Stimulated activated CD4-positive, alpha-beta T cell treated with anti-CD3 and anti-CD28 coated beads, Interleukin-4, amount 100 ng/mL, for 48 hours (primary cell): Measurements from ENCODE around the gene C2CD3.
"Not testable (repeated sequence)": the region's sequence is repeated elsewhere in the genome, so short reads cannot be mapped to it uniquely, and the experiment has no call there.

Source experiments
- DNase-seq, 2 donors: peaks; one replicate each; pipeline ENCODE4 v3.0.0-alpha.2; 2020; ENCODE audit warnings: low read depth in 2 of 2

Gene C2CD3

DNA sequence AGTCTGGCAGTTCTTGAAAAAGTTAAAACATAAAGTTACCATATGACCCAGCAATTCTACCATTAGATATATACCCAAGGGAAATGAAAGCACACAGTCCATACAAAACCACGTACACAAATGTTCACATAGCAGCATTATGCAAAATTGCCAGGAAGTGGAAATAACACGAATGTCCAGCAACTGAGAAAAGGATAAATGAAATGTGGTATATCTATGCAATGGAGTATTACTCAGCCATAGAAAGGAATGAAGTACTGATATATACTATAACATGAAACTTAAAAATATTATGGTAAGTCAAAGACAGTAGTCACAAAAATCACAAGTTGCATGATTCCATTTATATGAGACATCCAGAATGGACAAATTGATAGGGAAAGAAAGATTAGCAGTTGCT, 57.9 kb downstream of the C2CD3 start:
- no peak for DNase-seq

DNA sequence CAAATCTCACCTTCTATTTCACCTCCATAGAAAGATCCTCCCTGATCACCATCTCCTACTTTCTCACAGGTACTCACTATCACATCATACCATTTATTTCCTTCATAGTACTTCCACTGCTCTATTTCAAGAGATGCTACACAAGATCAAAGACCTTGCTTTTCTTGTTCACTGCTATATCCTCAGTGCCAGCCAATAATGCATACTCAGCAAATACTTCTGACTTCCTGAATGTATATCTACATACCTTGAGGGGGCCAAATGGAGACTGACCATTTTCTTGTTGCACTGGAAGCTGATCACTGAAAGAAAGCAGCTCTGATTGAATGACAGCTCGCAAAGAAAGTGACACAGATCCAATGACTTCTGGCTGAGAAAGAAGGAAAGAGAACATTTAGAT, 64.7 kb downstream of the C2CD3 start:
- no peak for DNase-seq

DNA sequence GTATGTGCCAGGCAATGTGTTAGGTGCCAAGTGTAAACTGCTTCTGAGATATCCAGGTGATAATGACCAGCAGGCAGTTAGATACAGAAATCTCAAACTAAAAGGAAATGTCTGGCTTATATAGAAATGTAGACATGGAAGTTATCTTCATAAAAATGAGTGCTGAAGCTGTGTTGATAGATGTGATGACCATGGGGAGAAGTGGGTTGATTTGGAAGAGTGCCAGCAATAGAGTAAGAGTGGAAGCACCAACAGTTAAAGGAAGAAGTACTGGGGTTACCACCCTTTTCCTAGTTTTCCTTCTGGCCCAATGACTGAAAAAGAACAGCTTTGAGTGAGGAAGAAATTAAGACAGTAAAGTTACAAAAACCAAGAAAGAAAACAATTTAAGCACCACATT, 68.5 kb downstream of the C2CD3 start:
- no peak for DNase-seq

- no peak for DNase-seq
Measured at GRCh38 chr11:74100735-74101134, 70.1 kb downstream of the C2CD3 start.

GRCh38 chr11:74100231-74100630, 70.6 kb downstream of the C2CD3 start:
- DNase-seq: no peak

- no peak for DNase-seq
Measured at GRCh38 chr11:74097686-74098237, 73.0 kb downstream of the C2CD3 start.

DNA sequence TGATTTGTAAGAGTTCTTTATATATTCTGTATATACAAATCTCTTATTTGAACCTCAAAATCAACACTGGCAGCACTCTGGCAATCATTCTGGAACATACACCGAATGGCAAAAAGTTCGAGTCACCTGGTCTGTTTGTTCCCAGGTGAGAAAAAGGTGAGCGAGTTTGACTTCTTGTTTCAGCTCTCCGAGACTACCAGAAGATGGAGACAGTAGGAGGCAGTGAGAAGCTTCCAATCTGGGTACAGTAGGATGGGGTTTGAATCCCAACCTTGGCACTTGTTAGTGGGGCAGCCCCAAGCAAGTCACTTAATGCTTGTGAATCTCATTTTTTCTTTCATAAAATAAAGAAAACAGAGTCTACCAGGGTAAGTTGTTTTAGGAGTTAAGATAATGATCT, 76.4 kb downstream of the C2CD3 start:
- no peak for DNase-seq

DNA sequence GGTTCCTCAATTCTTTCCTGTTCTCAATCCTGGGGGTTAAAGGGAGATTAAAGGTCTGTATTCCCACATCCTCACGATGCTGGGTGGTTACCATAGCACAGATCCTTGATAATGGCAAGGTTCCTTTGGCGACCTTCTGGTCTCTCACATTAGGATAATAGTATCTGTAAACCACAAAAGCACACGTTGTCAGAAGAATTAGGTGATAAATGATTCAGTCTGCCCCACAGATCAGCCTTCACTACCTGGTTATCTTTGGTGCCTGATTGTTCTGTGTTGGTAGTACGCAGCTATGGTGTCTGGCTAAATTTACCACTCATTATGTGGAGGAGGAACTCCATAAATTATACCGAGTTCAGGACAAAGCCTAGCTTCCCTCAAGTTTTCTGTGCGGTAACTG, 78.4 kb downstream of the C2CD3 start:
- DNase-seq: no peak

GRCh38 chr11:74091549-74091948, 79.3 kb downstream of the C2CD3 start:
- DNase-seq: no peak

DNA sequence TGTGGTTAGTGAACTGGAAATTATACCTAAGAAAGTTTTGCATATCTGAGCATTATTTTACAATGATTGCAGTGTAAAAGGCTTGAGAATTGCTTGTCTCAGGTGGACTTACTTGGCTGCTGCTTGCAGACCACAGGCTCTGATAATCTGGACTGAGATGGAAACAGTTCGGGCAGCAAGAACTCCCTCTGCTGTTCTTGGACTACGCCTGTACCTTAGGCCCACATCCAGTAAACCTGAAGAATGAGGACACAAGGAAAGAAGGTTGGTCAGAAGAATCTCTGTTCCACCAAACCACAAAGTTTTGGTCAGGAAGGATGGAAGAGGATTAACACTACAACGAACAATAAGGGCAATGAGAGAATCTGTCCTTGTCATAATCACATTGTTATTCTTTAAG, 80.1 kb downstream of the C2CD3 start:
- no peak for DNase-seq

GRCh38 chr11:74086242-74086884, 84.4 kb downstream of the C2CD3 start:
- no peak for DNase-seq

- DNase-seq: no peak
Measured at GRCh38 chr11:74085542-74085892, 85.3 kb downstream of the C2CD3 start.

- DNase-seq: no peak
Measured at GRCh38 chr11:74084796-74085541, 85.8 kb downstream of the C2CD3 start.

DNA sequence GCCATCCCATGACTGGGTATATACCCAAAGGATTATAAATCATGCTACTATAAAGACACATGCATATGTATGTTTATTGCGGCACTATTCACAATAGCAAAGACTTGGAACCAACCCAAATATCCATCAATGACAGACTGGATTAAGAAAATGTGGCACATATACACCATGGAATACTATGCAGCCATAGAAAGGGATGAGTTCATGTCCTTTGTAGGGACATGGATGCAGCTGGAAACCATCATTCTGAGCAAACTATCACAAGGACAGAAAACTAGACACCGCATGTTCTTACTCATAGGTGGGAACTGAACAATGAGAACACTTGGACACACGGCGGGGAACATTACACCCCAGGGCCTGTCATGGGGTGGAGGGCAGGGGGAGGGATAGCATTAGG, 86.9 kb downstream of the C2CD3 start:
- not testable (repeated sequence) for DNase-seq

DNA sequence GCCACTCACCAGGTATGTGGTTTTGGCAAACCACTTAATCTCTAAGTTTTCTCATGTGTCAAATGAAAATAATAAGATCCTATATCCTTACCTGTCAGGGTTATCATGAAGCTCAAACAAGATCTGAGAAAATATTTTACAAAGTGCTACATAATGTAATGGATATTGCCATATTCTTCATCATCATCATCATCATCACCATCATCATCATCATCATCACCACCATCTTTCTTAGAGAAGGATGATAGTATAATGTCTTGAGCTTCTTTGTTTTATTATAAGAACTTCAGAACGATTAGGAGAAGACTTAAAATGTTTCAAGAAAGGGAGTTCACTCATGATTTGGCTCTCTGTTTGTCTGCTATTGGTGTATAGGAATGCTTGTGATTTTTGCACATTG, 89.4 kb downstream of the C2CD3 start:
- no peak for DNase-seq

- no peak for DNase-seq
Measured at GRCh38 chr11:74077193-74077592, 93.6 kb downstream of the C2CD3 start.

DNA sequence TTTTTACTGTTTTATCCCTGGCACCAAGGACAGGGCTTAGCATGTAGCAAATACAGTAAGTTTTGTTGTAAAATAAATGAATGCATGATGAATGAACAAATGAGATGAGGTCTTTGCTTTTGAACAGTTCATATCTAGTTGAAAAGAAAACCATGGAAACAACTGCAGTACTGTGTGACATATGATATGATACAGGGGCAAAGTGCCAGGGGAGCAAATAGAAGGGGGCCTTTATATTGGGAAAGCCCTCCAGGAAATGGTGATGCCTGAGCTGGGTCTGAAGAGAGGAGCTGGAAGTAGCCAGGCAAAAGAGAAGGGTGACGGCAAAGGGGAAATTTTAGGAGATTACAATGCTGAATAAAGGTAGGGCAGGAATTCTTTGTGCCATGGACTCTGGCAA, 98.1 kb downstream of the C2CD3 start:
- DNase-seq: no peak

GRCh38 chr11:74072286-74072685, 98.5 kb downstream of the C2CD3 start:
- no peak for DNase-seq

DNA sequence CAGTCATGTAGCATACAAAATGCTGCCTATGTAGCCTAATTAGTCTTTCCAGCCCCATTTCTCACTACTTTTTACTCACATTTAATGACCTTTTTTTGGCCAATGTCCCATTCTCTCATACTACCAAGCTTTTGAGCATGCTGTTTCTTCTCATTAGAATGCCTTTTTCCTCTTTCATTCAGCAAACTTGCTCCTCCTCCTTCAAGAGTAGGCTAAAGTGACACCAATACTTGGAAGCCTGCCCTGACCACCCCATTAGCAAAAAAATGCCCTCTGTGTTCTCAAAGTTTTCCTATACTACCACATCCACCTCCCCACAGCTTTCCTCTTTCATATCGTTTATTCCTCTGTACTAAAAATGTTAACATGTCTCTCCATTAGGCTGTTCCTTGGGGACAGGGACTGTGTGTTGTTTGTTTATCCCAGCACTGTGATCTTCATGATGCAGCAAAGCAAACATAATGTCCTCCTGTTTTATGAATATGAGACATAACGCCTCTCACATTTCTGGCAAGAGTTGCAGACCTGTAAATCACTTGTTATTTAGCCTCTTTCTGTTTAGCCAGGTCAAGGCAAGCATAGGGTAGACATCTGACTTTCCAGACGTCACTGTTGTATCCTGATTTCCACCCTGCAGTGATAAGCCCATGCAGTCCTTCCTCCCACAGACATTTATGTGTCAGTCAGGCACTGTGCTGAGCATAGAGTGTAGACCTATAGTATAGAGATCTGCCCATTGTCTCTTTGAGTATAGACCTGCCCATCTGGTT, 99.9 kb downstream of the C2CD3 start:
- DNase-seq: no peak

GRCh38 chr11:74069146-74070046, 101.4 kb downstream of the C2CD3 start:
- DNase-seq: no peak

DNA sequence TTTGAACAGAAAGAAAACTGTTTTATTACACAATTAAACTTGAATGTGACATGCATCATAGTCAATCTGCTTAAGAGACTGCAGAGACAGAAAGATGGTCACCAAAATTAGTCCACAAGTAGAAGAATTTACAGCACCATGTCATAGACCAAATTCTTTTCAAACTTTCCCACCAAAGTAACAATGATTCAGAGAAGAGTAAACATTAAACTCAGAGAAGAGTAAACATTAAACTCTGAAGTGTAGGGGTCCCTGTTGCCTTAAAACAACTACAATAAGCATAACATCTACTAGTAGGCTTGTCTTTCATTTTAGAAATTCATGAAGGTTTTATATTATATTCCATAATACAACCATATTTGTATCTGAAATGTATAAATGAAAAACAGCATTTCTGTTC, 104.1 kb downstream of the C2CD3 start:
- not testable (repeated sequence) for DNase-seq

- DNase-seq: not testable (repeated sequence)
Measured at GRCh38 chr11:74065534-74065933, 105.3 kb downstream of the C2CD3 start.
